COLO668 (cell line): ENCODE results near the gene DUSP16.
"Not testable (repeated sequence)": the region's sequence is repeated elsewhere in the genome, so short reads cannot be mapped to it uniquely, and the experiment has no call there.

ENCODE experiments used
- DNase-seq: peaks from one replicate; lab custom pipeline; 2025; ENCODE audit not compliant: unreplicated experiment; lab: John Stamatoyannopoulos, UW

Gene DUSP16

DNA sequence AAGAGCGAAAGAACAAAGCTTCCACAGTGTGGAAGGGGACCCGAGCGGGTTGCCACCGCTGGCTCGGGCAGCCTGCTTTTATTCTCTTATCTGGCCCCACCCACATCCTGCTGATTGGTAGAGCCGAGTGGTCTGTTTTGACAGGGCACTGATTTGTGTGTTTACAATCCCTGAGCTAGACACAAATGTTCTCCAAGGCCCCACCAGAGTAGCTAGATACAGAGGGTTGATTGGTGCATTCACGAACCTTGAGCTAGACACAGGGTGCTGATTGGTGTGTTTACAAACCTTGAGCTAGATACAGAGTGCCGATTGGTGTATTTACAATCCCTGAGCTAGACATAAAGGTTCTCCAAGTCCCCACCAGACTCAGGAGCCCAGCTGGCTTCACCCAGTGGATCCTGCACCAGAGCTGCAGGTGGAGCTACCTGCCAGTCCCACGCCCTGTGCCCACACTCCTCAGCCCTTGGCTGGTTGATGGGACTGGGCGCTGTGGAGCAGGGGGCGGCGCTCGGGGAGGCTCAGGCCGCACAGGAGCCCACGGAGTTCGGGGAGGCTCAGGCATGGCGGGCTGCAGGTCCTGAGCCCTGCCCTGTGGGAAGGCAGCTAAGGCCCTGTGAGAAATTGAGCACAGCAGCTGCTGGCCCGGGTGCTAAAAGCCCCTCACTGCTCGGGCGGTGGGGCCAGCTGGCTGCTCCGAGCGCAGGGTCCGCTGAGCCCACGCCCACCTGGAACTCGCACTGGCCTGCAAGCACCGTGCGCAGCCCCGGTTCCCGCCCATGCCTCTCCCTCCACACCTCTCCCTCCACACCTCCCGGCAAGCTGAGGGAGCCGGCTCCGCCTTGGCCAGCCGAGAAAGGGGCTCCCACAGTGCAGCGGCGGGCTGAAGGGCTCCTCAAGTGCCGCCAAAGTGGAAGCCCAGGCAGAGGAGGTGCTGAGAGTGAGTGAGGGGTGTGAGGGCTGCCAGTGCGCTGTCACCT lies 90.4 kb downstream of the DUSP16 start:
- DNase-seq, result not testable (repeated sequence)

DNA sequence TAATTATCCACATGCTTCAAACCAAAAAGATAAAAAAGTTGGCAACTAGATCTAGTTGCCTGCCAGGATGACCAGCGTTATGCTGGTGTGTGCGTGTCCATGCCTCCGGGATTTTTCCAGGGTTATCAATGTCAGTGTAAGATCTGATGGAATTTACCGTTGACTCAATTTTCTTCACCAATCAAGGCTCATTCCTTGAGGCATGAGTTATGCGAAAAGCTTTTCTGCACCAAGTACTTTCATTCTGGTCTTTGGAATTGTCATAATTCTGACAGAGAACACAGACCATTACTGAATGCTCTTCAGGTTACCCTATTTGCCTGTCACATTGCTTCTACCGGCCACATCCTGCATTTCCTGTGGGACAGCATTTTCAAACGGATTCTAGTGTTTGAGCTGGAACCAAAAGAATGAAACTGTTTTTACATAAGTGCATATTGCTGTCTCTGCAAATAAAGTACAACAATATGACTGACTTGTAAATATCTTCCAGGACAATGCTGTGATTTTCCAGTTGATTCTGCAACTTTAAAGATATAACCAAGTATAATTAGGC lies 91.8 kb downstream of the DUSP16 start:
- no peak for DNase-seq

DNA sequence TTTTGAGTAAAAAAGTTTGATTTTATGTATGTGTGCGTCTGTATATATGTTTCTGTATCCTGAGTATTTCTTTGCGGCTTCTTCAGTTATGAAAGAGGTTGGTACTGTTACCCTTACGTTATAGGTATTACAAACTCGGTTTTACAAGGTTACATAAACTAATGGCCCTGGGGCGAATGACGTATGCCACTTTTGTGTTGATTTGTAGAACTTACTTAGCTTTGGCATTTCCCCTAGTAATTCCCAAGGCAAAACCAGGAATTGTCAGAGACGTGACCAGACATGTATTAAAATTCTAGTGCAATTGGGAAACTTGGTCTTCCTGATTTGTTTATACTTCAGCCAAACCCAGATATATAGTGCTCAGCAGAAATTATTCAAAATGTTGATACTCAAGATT lies 93.3 kb downstream of the DUSP16 start:
- DNase-seq, result no peak

DNA sequence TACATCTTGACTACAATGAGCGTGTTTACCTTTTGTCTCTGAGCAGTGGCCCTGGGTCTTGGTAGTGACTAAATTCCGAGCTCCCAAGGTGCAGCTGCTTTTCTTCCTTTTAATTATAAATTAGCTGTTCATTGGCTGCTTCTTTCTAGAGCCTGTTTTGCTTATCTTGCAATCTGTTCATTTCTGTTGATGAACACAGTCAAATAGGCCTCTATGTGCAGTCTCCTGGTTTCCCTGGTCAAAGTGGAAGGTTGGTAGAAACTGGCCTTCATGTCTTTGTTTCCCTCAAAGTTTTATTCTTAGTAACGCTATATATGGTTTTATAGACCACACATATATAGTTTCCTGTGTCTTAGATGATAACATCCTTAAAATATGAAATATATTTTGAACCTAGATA lies 94.1 kb downstream of the DUSP16 start:
- no peak for DNase-seq

DNA sequence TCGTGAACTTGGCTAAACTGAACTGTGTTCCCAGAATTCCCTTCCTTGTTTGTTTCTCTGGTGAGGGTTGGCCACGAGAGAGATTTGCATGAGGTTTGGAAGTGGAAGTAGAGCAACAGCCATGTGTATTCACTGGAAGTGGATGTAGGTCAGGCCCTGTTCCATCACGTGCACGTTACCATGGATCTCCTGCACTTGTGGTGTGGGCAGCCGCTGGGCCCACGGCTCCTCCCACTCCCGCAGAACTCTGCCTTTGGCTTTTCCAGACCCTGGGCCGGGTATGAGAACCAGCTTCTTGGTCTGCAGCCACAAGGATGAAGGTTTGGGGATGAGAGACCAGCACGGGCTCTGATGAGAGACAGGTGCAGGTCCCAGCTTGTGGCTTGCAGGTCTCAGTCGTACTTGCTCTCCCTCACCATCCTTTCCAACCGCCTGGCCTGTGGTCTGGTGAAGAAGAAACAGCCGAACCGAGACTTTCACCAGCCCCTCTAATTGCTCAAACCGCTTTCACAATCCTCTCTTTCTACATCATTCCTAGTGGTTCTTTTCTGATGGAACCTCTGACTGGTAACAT lies 94.9 kb downstream of the DUSP16 start:
- DNase-seq, result no peak

DNA sequence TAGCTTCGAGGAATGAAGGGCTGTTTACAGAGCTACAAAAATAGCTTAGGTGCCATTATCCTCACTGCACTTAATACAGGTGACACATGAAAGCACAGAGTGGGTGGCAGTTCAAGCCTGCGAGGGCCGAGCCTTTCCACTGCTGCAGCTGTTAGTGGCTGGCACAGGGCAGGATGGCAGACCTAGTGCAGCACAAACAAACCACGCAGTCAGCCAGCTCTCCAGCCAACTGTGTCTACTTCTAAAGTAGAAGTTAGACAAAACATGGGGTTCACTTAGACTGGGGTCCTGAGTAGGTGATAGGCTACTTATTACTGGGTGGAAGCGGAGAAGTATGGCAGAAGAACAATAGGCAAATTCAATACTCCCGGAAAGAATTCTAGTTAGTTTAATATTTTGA lies 95.4 kb downstream of the DUSP16 start:
- no peak for DNase-seq

DNA sequence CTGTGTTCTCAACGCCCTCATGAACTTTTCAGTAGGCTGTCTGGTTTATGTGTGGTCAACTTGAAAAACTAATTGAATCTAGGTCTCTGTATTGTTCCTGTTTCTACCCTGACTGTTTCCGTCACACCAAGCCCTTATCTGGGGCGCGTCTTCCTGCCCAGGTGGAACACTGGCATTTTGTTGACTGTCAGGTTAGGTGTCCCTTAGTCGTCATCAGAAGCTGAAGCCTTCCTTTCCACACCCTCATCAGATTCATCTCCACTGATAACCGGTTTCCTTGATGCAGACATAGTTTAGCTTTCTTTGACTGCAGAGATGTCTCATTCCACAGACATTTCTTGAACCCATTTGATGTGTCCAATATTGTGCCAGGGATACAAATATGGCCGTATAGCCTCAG lies 96.5 kb downstream of the DUSP16 start:
- no peak for DNase-seq

DNA sequence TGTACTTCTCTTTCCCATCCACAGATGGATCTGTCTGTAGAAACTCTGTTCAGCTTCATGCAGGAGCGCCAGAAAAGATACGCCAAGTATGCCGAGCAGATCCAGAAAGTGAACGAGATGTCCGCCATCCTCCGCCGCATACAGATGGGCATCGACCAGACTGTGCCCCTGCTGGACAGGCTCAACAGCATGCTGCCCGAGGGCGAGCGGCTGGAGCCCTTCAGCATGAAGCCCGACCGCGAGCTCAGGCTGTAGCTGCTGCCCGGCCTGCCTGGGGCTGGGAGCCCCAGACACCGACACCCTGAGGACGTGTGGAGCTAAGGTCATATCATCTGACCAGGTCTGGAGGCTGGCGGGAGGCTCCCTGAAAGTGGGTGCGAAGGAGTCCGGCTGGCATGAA lies 97.1 kb downstream of the DUSP16 start:
- no peak for DNase-seq

DNA sequence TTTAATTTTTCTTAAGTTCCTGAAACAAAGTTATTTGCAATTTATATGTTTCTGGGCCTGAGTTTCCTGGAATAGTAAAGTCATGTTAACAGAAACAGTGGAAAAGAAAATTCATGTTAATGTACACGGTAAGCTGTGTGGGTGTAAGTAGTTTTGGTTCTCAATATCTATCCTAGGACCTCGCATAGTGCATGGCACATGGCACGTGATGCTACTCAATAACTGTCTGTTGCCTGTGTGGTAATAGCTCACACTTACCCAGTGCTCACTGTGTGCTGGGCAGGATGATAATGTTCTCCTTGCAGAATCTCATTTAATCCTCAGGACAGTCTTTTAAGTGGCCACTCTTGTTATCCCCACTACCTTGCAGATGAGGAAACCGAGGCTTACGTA lies 100.7 kb downstream of the DUSP16 start:
- no peak for DNase-seq

DNA sequence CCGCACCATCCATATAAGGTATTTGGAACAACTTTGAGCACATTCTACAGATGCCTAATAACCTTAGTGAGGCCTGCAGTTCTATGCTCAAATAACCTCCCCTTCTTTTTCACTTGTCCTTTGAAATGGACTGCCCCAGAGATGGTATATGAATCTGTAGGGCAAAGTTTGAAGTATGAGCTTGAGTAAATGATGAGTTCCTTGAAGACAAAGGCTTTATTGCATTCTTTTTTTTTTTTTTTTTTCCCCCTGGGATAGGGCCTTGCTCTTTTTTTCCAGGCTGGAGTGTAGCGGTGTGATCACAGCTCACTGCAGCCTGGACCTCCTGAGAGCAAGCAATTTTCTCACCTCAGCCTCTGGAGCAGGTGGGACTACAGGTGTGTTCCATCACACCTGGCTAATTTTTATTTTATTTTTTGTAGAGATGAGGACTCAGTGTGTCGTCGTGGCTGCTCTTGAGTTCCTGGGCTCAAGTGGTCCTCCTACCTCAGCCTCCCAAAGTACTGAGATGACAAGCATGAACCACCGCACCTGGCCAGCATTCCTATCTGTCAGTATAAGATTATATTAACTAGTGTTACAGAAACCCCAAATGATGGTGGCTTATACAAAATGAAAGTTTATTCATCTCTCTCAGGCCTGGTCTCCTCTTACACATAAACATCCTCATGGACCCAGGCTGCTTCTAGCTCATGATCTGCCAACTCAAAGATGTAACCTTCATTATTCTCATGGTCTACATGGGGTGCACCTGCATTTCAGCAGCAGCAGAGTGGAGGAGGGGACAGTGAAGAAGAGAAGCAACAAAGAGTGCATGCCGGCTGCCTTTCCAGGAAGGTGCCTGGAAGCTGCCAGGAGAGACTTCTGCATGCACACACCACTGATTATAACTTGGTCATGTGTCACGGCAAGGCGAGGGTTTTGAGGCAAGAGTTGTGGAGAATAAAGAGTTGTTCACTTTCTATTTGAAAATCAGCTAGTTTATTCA lies 101.4 kb downstream of the DUSP16 start:
- no peak for DNase-seq

DNA sequence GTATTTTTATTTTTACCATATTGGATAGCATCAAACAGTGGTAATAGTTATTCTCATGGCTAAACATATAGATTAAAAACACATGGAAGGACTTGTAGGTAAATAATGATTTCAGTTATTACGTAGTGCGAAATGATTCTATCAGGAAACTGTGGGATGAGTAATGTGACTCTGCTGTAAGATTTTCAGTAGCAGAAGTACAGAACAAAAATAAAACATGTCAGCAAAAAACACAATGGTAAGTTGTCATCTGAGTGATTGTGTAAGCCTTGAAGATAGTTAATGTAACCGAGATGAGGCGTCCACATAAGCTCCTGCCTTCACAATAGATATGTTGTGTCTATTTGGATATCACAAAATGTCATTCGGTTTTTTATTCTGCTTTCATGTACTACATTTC lies 106.0 kb downstream of the DUSP16 start:
- DNase-seq, result no peak

DNA sequence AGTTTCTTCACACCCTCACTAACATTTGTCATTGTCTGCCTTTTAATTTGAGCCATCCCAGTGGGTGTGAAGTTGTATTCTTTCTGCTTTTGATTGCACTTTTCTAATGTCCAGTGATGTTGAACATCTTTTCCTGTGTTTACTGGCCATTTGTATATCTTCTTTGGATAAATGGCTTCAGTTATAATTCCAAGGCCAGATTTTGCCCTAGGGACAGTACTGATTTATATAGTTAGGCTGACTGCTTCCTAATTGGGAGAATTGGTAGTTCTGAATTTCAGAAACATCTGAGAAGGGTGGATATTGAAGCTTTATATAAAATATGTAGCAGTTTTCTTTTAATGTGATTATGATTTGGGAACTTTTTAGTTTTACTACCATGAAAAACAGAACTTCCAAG lies 108.3 kb downstream of the DUSP16 start:
- no peak for DNase-seq

DNA sequence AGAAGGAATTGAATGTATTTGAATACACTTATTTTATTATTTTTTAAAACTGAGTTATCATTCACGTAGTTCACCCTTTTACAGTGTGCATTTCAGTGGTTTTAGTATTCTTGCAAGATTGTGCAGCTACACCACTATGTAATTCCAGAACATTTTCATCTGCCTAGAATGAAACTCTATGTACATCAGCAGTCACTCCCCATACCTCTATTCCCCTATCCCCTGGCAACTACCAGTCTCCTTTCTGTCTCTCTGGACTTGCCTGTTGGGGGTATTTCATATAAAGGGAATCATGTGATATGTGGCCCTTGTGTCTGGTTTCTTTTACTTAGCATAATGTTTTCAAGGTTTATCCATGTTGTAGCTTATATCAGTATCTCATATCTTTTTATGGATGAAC lies 109.0 kb downstream of the DUSP16 start:
- DNase-seq, result no peak

DNA sequence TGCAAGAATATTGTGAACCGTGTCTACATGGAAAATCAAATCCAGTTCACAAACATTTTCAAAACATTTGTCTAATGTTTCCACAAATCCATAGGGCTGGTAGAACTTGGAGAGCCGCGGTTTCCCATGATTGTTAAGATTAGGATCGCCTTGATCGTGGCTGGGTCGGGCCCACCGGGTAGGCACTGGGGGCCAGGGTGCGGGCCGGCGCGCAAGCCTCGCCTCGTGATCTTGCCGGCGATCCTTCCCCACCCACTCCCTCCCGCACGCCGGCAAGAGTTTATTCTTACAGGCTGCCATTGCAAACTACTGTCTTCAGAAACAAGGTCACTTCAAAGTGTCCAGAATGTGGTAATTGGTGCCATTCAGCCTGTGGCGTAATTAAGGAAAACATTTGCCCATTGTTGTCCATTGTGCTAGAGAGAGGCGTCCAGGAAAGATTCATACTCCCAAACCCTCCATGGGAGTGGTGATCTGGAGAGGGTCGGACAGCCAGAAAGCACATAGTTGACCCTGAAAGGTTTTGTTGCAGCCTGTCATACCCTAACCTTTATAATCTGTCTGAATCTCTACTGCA lies 110.2 kb downstream of the DUSP16 start:
- no peak for DNase-seq

DNA sequence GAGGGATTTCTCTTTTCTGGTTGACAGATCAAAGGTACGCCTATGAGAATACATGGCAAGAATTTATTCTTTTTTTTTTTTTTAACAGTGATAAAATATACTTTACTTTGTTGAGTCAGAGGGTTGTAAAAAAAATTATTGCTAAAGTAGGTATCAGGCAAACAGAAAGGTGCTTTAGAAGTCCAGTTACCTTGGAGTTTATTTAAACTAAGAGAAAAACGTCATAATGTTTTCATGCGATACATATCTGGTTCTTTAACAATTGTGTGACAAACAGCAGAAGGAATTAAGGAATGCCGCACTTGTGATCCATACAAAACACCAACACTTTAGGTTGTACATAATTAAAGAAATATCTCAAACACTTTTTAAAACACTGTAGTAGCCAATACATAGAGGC lies 111.6 kb downstream of the DUSP16 start:
- no peak for DNase-seq

DNA sequence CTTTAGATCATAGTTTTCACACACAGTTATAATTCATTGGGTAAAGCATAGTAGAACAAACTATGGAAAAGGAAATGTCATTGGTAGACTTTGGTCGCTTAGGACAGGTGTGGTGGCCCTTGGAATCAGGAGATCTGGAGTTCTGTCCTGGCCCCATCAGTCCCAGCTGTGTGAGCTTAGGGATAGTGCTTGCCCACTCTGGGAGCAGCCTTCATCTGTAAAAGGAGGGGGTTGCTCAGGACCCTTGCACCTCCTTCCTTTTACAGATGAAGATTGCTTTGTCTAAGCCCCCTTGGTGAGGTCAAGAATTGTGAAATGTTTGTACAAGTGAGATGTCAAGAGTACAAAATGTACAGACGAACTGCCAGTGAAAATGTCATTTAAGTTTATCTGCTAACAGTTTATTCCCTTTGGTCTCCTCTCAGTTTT lies 112.6 kb downstream of the DUSP16 start:
- no peak for DNase-seq

DNA sequence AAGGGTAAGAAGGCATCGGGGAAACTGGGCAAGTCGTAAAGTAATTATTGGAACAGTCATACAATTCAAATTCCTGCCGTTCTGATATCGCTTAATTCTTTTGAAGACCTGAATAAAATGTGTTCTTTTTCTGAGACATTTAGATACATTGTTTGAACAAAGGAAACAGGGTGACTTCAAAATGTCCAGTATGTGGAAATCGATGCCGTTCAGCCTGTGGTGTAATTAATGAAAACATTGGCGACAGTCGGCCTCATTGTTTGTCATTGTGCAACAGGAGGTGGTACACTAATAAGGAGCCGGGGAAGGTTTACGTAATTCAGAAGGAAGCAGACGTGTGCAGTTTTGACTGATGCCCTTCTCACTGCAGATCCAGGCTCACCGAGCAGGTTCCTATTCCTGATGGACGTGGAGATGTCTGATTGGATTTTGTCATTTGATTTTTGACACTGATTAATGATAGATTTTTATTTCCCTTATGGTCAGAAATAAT lies 113.1 kb downstream of the DUSP16 start:
- no peak for DNase-seq

DNA sequence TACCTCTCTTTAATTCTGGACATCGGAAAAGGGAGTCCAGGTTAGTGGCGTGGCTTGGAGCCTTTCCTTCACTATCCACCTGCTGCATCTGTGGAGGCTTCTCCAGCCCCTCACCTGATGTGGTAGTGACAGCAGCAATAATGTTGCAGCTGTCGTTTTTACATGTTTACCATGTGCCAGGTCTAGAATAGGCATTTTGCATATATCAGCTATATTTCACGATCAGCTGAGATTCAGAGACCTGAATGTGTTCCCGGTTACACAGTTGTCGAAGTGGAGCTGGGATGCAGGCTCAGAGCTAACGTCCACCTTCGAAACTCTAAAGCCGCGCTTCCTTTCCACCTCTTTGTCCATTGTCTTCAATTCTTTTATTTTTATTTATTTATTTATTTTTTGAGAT lies 114.8 kb downstream of the DUSP16 start:
- no peak for DNase-seq

DNA sequence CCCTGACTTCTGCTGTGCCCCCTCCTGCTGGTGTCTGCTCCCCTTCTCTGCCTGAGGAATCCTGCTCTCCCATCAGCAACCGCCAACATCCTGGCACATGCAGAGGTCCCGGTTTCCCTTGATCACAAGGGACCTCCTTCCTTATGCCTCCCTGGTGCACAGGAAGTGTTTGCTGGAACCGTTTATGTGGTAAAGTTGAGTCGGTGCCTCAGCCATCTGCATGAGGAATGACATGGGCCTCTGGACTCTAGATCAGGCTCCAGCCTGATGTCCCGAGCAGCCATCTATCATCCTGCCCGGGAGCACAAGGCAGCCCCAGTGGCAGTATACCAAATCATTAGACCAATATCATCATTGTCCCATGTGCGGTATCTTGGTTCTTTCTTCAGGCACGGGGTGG lies 115.4 kb downstream of the DUSP16 start:
- no peak for DNase-seq

DNA sequence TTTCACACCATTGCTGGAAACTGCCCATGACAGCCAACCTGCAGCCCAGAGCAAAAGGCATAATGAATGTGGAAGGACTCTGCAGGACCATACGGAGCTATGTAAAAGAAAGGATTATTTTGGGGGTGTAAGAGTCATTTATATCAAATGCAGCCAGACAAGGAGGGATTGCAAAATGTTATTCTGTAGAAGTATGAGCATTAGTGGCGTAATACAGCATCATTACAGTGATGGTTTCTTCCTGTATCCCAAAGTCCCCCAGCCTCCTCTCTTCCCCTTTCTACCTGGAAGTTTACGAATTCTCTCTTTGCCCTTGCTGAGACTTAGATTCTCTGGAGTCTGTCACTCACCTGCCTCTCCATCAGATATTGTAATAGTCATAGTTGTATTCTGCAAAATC lies 115.9 kb downstream of the DUSP16 start:
- DNase-seq, result no peak

DNA sequence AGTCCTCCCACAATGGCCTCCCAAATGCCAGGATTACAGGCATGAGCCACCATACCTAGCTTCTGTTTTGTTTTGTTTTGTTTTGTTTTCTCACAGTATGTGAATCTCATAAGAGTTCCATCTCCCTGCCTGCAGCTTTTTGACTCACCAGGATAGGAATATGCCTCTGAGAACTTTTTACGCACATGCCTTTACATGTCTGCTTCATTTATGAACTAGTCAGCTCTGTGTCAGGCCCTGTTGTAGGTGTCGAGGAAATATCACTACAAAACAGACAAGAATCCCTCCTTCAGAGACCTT lies 116.8 kb downstream of the DUSP16 start:
- DNase-seq, result no peak
